GM12891 (cell line): ENCODE results near the gene UTP4.

ENCODE experiments used
- DNase-seq: peaks from one replicate; pipeline ENCODE4 v3.0.0; 2011; ENCODE audit warnings: low spot score; ENCODE audit not compliant: insufficient read length
- FAIRE-seq: peaks from 2 replicates; lab custom pipeline; 2011; peaks lifted over from hg19 to GRCh38; lab: Jason Lieb, UNC
- PAX5 ChIP-seq: IDR thresholded peaks from 2 replicates; pipeline ENCODE4 v1.6.1; 2011; ENCODE audit warnings: low read length, moderate library complexity, mild to moderate bottlenecking; ENCODE audit not compliant: insufficient read depth, severe bottlenecking
- POLR2A ChIP-seq: IDR thresholded peaks from 2 replicates; pipeline ENCODE4 v1.6.1; 2011; ENCODE audit warnings: low read depth, low read length, control low read depth
- POLR2AphosphoS5 ChIP-seq: IDR thresholded peaks from 2 replicates; pipeline ENCODE4 v1.6.1; 2011; ENCODE audit warnings: low read depth, low read length, control low read depth
- POU2F2 ChIP-seq: IDR thresholded peaks from 2 replicates; pipeline ENCODE4 v1.6.1; 2011; ENCODE audit warnings: low read depth, mild to moderate bottlenecking, control low read depth, low read length, moderate library complexity
- SPI1 ChIP-seq: IDR thresholded peaks from 2 replicates; pipeline ENCODE4 v1.6.1; 2011; ENCODE audit warnings: low read depth, low read length, control low read depth
- TAF1 ChIP-seq: IDR thresholded peaks from 2 replicates; pipeline ENCODE4 v1.6.1; 2011; ENCODE audit warnings: low read depth, low read length, control low read depth

The UTP4 gene

GRCh38 chr16:69109486-69110270 is 22.8 kb upstream of the UTP4 start:
- FAIRE-seq = no peak
- TF ChIP-seq SPI1 (no peak), POLR2A (no peak), POU2F2 (no peak), POLR2AphosphoS5 (no peak), PAX5 (no peak), TAF1 (no peak)
- DNase-seq = no peak

GRCh38 chr16:69110406-69110805 is 22.0 kb upstream of the UTP4 start:
- FAIRE-seq (no peak), DNase-seq (no peak)
- TF ChIP-seq PAX5 (no peak), POLR2AphosphoS5 (no peak), POLR2A (no peak), TAF1 (no peak), SPI1 (no peak), POU2F2 (no peak)

GRCh38 chr16:69111216-69111875 is 21.1 kb upstream of the UTP4 start:
- DNase-seq = no peak
- FAIRE-seq = no peak
- TF ChIP-seq POLR2AphosphoS5 (no peak), PAX5 (no peak), POU2F2 (no peak), TAF1 (no peak), SPI1 (no peak), POLR2A (no peak)

GRCh38 chr16:69111876-69112230 is 20.6 kb upstream of the UTP4 start:
- DNase-seq (no peak), FAIRE-seq (no peak)
- no peak for TF ChIP-seq PAX5

- FAIRE-seq (peak; percentile 68), DNase-seq (peak; percentile 80)
- TF ChIP-seq TAF1 = no peak
- TF ChIP-seq SPI1 = no peak
- TF ChIP-seq PAX5 = no peak
- no peak for TF ChIP-seq POLR2A
- no peak for TF ChIP-seq POU2F2
- no peak for TF ChIP-seq POLR2AphosphoS5
Measured at GRCh38 chr16:69112285-69113129, 19.9 kb upstream of the UTP4 start.

GRCh38 chr16:69113216-69113615 is 19.2 kb upstream of the UTP4 start:
- TF ChIP-seq POLR2AphosphoS5 (no peak), POLR2A (no peak), SPI1 (no peak), PAX5 (no peak), POU2F2 (no peak), TAF1 (no peak)
- no peak for FAIRE-seq
- no peak for DNase-seq

GRCh38 chr16:69114346-69114975 is 18.0 kb upstream of the UTP4 start:
- no peak for DNase-seq
- no peak for FAIRE-seq
- TF ChIP-seq POLR2AphosphoS5 (no peak), POU2F2 (no peak), PAX5 (no peak), SPI1 (no peak)

GRCh38 chr16:69114976-69115355 is 17.5 kb upstream of the UTP4 start:
- FAIRE-seq (no peak), DNase-seq (no peak)
- TF ChIP-seq TAF1 = no peak
- TF ChIP-seq POLR2AphosphoS5 = no peak
- TF ChIP-seq POLR2A = no peak
- TF ChIP-seq POU2F2 = no peak
- TF ChIP-seq SPI1 = no peak
- no peak for TF ChIP-seq PAX5

- DNase-seq = no peak
- TF ChIP-seq PAX5 (no peak), SPI1 (no peak), POLR2A (no peak), TAF1 (no peak), POLR2AphosphoS5 (no peak), POU2F2 (no peak)
Measured at GRCh38 chr16:69115361-69115760, 17.1 kb upstream of the UTP4 start.

More at GRCh38 chr16:69115361-69115760, 17.1 kb upstream of the UTP4 start:
- no peak for FAIRE-seq
